ENCODE measurements around the gene CARNS1. TPM values are rescaled to one million over a fixed set of nuclear protein-coding genes. Genes with fewer than 3 reads are reported as not detected.

Gene CARNS1
- total RNA-seq, 1 donor from 2014 or later: 1.7 TPM

DNA sequence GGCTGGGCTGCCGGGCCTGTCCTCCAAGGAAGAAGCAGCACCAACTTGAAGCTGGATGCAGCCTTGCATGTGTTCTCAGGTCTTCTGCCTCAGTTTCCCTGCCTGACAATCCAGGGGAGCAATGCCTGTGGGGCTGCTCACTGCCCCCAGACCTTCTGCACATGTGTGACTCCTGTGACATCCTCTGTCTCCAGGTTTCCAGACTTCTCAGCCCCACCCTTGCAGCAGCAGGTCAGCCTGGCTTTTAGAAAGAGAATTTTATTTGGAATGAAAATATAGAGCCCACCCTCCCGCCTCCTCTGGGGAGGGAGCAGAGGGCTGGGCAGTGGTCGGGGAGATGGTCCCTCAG, 22.3 kb downstream of the CARNS1 start:
- H3K27me3 ChIP-seq: no peaks in the 10 kb centered on the region
- intact Hi-C loops (cut with DNase I): no loop called here
- no peak overlapping the region for H3K27ac ChIP-seq
- H3K4me3 ChIP-seq: peak overlapping the region; percentile 22 to 32
- DNase-seq (ENCODE audit: extremely low spot score in 2 of 2): no peak
- no peak for TF ChIP-seq POLR2A (IDR thresholded peaks at IDR 0.05)
- TF ChIP-seq POLR2AphosphoS5 (IDR thresholded peaks at IDR 0.05; ENCODE audit: insufficient read depth in 1 of 2, low read depth in 1 of 2): no peak
- TF ChIP-seq, protein P1, sequence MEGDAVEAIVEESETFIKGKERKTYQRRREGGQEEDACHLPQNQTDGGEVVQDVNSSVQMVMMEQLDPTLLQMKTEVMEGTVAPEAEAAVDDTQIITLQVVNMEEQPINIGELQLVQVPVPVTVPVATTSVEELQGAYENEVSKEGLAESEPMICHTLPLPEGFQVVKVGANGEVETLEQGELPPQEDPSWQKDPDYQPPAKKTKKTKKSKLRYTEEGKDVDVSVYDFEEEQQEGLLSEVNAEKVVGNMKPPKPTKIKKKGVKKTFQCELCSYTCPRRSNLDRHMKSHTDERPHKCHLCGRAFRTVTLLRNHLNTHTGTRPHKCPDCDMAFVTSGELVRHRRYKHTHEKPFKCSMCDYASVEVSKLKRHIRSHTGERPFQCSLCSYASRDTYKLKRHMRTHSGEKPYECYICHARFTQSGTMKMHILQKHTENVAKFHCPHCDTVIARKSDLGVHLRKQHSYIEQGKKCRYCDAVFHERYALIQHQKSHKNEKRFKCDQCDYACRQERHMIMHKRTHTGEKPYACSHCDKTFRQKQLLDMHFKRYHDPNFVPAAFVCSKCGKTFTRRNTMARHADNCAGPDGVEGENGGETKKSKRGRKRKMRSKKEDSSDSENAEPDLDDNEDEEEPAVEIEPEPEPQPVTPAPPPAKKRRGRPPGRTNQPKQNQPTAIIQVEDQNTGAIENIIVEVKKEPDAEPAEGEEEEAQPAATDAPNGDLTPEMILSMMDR (IDR thresholded peaks at IDR 0.05): no peak
- H3K36me3 ChIP-seq: peaks cover 0 to 62% of the 10 kb centered on the region in 2 donors
- no peaks in the 10 kb centered on the region for H3K9me3 ChIP-seq
- peaks cover 51% of the 10 kb centered on the region for H3K4me1 ChIP-seq

DNA sequence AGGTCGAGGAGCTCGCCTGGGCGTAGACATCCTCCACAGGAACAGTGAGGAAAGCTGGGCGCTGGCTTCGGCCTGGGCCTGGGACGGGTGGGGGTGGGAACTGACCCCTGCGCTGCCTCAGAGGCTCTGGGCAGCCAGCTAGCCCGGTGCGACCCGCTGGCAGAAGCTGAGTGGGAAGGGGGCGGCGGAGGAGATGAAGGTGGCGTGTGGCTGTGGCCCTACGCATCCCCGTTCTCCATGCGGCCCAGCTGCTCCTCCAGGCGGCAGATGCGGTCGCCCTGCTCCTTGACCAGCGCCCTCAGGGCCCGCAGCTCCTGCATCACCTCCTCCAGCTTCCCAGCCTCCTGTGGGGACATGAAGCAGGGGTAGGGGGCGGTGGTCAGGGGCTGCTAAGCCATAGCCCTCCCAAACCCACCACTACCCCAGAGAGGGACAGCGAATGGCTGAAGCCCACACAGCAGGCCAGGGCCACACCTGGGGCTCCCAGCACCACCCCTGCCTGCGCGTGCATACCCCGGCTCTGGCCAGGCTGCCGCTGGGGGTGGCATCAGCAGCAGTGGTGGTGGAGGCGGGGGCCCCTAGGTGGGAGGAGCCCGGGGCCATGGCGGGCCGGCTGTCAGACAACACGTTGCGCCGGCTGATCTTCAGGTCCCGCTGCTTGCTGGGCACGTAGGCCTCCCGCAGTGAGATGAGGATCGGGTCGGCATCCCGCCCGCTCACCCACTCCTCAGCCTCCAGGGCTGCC, 22.9 kb downstream of the CARNS1 start:
- Histone ChIP-seq H3K4me1 (peaks cover 54% of the 10 kb centered on the region), H3K4me3 (peak overlapping the region; percentile 22 to 32), H3K36me3 (peaks cover 0 to 57% of the 10 kb centered on the region in 2 donors)

DNA sequence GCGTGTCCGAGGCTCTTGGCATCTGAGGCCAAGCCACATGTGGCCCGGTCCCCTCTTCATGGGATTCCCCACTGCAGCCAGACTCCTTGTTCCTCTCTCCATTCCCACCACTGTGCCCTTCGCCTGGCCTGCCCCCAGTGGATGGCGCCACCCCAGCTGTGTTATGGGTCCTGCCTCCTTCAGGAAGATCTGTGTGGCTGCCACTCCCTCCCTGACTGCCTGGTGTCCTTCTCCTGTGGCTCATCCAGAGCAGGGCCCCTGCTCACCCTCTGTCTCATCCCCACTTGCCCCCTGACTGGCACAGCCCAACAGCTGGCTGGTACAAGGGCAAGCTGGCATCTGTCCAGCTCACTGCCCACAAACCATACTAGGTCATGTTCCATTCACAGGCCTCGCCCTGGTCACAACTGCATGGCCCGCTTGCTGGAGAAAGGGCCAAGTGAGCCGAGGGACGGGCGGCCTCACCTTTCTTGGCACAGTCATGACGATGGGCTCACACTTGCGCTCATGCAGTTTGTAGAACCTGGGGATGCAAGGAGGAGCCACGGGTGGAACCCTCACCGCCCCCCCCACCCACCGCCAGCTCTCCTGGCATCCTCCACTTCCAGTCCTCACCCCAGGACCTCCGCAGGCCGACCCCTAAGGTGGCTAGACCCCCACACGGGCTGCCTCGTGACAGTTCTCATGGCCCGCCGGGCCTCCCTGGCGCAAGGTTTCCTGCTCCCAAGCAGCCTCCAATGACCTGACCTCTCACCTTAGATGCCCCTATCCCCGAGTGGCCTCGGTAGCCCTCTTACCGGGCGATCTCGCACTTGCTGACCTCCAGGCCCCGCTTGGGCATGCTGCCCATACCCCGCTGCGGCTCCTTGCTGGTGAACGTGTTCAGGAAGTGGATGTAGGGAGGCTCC, 24.1 kb downstream of the CARNS1 start:
- TF ChIP-seq POLR2A (IDR thresholded peaks at IDR 0.05): no peak
- TF ChIP-seq POLR2AphosphoS5 (IDR thresholded peaks at IDR 0.05; ENCODE audit: insufficient read depth in 1 of 2, low read depth in 1 of 2): peak in 1 of 2 donors; percentile 15
- TF ChIP-seq, protein P1 (IDR thresholded peaks at IDR 0.05): no peak
- H3K27me3 ChIP-seq: no peaks in the 10 kb centered on the region
- DNase-seq (ENCODE audit: extremely low spot score in 2 of 2): no peak
- H3K4me3 ChIP-seq: no peak overlapping the region
- H3K9me3 ChIP-seq: no peaks in the 10 kb centered on the region
- peaks cover 62% of the 10 kb centered on the region for H3K4me1 ChIP-seq
- intact Hi-C loops (cut with DNase I): no loop called here
- H3K27ac ChIP-seq: peak overlapping the region; percentile 4
- peaks cover 0 to 44% of the 10 kb centered on the region in 2 donors for H3K36me3 ChIP-seq

More for the DNA sequence above, 22.9 kb downstream of the CARNS1 start:
- no peak for DNase-seq (ENCODE audit: extremely low spot score in 2 of 2)
- Histone ChIP-seq H3K27ac (peak overlapping the region; percentile 4), H3K9me3 (no peaks in the 10 kb centered on the region), H3K27me3 (no peaks in the 10 kb centered on the region)
- intact Hi-C loops (cut with DNase I): no loop called here
- TF ChIP-seq POLR2AphosphoS5 (IDR thresholded peaks at IDR 0.05; ENCODE audit: insufficient read depth in 1 of 2, low read depth in 1 of 2): no peak
- TF ChIP-seq, protein P1 (IDR thresholded peaks at IDR 0.05): no peak
- TF ChIP-seq POLR2A (IDR thresholded peaks at IDR 0.05): no peak

DNA sequence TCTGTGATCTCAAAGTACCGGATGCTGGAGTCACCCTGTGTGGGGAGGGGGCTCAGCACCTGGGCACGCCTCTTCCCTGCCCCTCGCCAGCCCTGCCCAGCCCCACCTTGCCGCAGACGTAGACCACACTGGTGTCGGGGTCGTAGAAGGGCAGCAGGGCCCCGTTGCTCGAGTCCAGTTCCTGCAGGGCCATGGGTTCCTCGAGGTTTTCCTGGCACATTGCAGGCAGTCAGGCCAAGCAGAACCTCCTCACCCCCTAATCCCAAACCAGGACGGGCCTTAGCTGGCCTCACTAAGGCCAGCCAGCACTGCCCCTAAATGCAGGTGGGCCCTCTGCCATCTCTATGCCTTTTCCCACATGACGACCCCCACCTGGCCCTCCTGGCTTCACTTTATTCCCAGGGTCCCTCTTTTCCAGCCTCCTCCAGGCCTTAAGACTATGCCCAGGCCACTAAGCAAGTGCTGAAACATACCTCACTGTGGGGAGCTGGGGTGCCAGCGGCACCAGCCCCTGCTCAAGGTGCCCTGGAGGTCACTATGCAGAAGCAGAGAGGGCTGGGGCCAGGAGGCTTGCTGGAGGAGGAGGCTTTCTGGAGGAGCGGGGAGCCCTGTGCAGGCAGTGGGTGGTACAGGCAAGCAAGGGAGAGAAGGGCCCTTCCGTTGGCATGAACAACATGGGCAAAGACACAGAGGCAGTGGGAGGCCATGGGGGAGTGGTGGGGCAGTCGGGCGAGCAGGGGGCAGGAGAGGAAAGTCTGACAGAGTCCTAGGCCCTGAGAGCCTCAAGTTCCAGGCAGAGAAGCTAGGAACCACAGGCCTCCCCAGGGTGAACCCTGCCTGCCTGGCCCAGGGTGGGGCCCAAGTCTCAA, 25.0 kb downstream of the CARNS1 start:
- peaks cover 0 to 35% of the 10 kb centered on the region in 2 donors for H3K36me3 ChIP-seq
- H3K27me3 ChIP-seq: no peaks in the 10 kb centered on the region
- H3K4me3 ChIP-seq: no peak overlapping the region
- H3K4me1 ChIP-seq: peaks cover 58% of the 10 kb centered on the region
- H3K27ac ChIP-seq: no peak overlapping the region
- H3K9me3 ChIP-seq: no peaks in the 10 kb centered on the region
- intact Hi-C loops (cut with DNase I): no loop called here
- TF ChIP-seq POLR2A (IDR thresholded peaks at IDR 0.05) (no peak), POLR2AphosphoS5 (IDR thresholded peaks at IDR 0.05; ENCODE audit: insufficient read depth in 1 of 2, low read depth in 1 of 2) (no peak)
- TF ChIP-seq, protein P1 (IDR thresholded peaks at IDR 0.05): no peak
- DNase-seq (ENCODE audit: extremely low spot score in 2 of 2): no peak
